Nucleus accumbens (tissue), 56 donors: ENCODE measurements around the gene CD82.
A peak's percentile ranks its signal among the peaks of the same experiment; 100 is the strongest.

Experiments used
- DNase-seq, 56 donors: peaks; one replicate each; lab custom pipeline; 2025; lab: John Stamatoyannopoulos, UW

CD82 gene

GRCh38 chr11:44597358-44598012 is 32.0 kb downstream of the CD82 start:
- no peak for DNase-seq

DNA sequence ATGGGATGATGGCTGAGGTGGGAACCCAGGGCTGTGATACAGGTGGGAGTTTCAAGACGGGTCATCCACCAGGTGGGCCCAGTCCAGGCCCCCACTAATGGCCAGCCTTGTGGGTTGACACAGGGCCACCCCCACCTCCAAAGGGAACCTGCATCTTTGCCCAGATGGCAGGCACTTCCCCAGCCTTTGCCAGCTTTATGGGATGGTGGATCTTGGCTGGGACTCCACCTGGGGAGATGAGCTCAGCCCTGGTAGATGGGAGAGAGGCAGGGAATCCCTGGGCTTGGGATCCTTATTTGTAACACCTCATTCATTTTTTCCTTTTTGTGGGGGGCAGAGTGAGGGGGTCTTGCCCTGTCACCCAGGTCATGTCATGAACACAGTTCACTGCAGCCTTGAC is 33.4 kb downstream of the CD82 start:
- DNase-seq: no peak

DNA sequence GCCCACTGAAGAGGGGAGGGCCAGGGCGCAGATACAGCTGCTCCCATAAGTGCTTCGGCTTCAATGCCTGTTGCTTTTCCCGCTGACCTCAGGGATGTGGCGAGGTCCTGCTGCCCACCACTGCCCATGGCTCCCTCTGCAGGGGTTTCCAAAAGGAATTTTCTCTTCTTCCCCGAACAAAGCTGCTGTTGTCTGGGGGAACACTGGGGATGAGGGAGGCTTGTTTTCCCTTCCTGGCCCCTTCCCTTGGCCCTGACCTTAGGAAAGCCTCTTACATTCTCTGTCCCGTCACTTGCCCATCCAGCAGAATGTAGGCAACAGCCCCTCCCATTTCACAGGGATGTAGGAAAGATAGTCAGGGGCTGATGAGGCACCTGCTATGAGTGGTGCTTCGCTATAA is 34.8 kb downstream of the CD82 start:
- peak in 2 of 56 donors; percentile 13 to 15 for DNase-seq

- peak in 15 of 56 donors; percentile 13 to 53 (median 31) for DNase-seq
These were observed 35.4 kb downstream of the CD82 start for GRCh38 chr11:44600839-44601383.

- no peak for DNase-seq
These were observed 36.3 kb downstream of the CD82 start for GRCh38 chr11:44601471-44602370.

DNA sequence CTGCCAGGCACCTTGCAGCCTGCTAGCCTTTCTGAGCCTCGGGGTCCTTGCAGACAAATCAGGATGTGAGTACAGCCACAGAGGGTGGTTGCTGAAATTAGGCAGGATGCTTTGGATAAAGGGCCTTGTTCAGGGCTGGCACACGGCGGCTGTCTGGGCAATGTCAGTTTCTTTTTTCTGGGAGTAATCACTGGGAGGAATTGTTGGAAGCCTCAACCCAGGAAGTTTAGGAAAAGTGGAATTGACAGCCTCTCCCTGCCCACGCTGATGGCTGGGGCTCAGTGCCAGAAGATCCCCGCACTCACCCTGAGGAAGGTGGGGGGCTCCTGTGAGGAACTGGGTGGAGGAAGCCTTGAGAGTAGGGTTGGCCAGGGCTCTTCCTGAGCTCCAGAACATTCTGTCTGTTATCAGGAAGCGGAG is 37.4 kb downstream of the CD82 start:
- DNase-seq: peak in 2 of 56 donors; percentile 18 to 19

- DNase-seq: no peak
These were observed 38.7 kb downstream of the CD82 start for GRCh38 chr11:44604171-44604581.

DNA sequence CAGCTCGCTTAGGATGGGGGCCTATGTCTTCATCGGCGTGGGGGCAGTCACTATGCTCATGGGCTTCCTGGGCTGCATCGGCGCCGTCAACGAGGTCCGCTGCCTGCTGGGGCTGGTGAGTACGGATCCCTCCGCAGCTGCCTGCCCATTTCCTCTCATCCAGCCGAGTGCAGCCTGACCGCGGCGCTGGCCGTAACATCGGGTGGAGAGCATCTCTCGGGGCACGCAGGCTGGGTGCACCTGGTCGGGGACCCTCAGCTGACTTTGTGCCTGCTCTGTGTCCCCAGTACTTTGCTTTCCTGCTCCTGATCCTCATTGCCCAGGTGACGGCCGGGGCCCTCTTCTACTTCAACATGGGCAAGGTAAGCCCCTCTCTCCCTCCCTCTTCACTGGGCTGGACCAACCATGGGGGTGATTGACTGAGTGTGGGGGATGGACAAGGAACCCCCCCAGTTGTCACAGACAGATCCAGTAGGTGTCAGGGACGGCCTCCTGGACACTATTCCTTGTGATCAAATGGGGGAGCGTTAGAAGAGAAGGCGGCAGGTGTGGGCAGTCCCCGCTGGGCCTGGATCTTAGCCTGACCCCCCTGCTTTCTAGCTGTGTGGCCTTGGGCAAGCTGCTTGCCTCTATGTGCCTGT is 39.7 kb downstream of the CD82 start:
- DNase-seq: no peak

GRCh38 chr11:44605965-44606364 is 40.5 kb downstream of the CD82 start:
- no peak for DNase-seq

DNA sequence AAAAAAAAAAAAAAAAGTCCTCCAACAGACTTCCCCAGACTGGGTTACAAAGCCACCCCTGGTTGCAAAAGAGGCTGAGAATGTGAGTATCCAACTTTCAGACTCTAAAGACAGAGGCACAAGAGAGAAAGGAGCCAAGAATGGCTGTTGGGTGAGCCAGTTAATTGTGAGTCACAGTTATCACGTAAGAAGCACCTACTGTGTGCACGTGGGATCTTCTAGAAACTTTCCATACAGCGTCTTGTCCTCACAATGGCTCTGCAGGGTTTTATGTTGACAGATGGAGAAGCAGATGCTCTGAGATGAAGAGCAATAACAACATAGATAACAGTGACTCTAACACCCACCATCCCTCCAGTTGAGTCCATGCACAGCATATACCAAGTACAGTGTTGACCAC is 41.0 kb downstream of the CD82 start:
- no peak for DNase-seq

DNA sequence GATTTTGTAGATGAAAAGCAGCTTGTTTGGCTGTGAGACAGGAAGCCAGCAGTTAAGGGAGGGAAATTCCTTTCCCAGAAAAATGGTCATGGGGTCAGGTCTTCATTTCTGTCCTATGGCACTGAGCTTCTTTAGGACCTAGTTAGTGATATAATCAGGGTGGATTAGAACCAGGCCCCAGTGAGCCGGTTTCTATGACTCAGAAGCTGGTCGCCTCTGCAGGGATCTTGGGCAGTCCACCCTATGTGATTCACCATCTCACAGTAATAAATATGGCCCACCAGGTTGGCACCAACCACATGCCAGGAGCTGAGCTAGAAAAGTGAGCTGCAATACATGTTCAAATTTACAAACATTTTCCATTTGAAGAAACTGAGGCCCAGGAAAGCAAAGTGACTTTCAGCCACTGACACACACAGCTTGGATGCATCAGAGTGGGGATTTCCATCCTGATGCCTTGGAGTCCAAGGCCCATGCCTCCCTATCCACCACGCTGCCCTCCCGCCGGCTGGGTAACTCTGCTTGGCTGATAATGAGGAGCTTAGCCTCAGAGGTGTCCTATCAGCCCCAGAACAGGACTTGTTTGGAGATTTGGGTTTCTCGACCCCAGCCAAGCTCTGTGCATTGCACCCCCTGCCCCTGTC is 42.0 kb downstream of the CD82 start:
- DNase-seq: no peak

GRCh38 chr11:44607987-44608386 is 42.5 kb downstream of the CD82 start:
- DNase-seq: no peak

- no peak for DNase-seq
These were observed 43.2 kb downstream of the CD82 start for GRCh38 chr11:44608651-44608990.

GRCh38 chr11:44608991-44609782 is 43.7 kb downstream of the CD82 start:
- no peak for DNase-seq

GRCh38 chr11:44609783-44610155 is 44.3 kb downstream of the CD82 start:
- no peak for DNase-seq

- no peak for DNase-seq
These were observed 44.9 kb downstream of the CD82 start for GRCh38 chr11:44610186-44610955.

DNA sequence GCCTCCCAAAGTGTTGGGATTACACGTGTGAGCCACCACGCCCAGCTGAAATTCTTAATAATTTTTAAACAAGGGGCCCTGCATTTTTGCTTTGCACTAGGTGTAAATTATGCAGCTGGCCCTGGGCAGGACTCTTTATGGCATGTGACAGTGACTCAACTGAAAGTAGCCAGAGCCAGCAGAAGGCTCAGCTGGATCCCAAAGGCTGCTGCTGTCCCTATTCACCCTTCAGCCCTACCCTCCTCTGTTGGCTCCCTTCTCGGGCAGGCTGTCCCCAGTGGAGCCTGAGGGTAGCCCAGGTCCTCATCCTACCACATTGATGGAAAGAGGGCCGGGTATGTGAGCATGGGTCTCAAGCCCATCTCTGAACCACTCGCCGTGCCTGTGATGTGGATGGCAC is 45.6 kb downstream of the CD82 start:
- peak in 11 of 56 donors; percentile 11 to 65 (median 27) for DNase-seq

- peak in 2 of 56 donors; percentile 17 to 20 for DNase-seq
These were observed 46.4 kb downstream of the CD82 start for GRCh38 chr11:44611687-44612434.
